Measurements from ENCODE around the gene CYYR1.

Gene CYYR1

DNA sequence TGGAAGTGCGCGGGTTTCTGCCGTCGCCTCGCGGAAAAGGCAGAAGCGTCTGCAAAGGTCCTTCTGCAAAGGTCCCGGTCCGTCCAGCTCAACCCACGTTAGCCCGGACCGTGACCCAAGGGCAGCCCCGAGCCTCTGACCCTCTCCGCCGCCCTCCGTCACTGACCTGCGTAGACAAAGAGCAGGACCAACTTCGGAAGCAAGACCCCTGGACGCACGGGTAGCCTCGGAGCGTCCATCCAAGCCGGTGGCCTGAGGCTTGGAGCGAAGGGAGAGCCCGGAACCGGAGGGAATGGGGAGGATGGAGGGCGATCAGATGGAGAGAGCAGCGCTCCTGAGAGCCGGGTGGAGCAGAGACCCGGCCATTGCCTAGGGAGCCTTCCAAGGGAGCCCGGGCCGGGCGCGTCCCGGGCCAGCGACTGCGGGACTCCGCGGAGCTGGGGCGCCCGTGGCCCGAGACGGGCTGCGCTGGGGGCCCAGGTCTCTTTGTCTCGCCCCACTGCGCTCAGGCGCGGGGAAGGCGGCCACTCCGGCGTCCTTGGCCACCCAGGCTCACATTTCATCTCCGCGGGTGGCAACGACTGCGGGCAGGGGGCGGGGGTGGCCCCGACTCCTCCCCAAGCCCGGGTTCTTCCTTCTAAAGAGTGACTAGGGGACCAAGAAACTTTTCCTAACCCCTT lies at the start of gene CYYR1:
CYYR1 (minus strand) TSS at position 585 of the 680 bp plus-strand sequence; CDS start at position 239, 346 bp downstream.
- DNase-seq: no peak

DNA sequence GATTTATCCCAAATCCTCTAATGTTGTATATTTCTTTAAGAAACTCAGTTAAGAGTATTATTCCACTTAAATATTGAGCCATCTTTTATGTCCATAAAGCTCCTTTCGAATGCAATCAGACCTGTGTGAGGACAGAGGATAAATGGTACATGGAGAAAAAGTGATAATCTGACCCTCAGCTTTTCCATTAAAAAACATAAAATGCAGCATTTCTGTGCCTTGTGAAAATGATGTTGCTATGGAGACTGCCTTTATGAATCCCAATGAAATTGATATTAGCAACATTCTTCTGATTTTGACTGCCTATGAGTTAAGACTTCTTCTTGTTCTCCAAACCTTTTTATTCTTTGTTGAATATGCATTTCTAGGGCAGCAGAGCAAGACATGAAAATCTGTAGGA lies 44.1 kb upstream of the CYYR1 start:
- DNase-seq: no peak

DNA sequence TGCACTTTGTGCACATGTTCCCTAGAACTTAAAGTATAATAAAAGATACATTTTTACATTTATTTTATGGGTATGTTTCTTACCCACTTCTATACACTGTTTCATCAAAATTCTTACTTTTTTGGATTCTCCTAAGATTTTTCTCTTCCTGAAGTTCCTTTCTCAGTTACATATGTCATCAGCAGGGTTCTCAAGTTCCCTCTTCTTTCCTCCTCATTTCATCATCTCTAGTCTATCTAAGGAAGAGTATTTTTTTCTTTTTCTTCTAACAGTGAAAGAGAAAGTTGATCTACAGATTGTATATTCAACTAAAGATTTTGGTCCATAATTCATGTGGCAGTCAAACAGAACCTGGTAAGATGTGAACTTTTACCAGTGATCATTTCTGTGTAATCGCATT lies 41.2 kb upstream of the CYYR1 start:
- DNase-seq: no peak

DNA sequence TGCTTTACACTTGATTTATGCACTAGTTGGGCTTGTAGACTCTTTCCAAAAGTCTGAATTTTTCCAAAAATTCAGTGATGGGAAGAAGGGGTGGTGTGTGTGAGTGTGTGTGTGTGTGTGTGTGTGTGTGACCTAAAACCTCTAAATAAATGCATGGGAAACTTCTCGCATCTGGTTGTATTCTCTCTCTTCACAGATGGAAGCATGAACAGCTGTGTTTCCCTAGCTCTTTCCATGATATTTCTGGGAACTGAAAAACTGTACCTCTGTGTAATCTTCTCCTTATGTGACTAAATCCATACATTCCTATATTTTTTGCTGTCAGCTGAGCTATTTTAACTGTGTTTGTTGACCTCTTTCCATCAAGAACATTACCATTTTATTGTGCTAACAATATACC lies 26.2 kb upstream of the CYYR1 start:
- no peak for DNase-seq

DNA sequence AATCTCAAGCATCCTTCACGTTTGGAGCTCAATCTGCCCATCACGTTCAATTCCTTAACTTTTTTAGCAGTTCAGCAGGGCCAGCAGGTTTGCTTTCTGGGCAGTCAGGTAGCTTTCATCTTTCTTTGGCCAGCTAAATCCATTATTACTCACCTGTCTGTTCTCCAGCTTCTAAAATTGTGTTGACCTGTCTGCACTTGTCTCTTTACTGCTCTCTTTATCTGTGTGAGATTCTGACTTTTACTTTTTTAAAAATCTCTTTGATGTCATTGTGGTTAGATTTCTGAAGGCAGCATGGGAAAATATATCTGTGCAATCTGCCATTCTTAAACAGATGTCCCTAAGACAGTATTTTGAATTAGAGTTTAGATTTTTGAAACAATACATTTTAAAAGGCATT lies 24.9 kb upstream of the CYYR1 start:
- no peak for DNase-seq

DNA sequence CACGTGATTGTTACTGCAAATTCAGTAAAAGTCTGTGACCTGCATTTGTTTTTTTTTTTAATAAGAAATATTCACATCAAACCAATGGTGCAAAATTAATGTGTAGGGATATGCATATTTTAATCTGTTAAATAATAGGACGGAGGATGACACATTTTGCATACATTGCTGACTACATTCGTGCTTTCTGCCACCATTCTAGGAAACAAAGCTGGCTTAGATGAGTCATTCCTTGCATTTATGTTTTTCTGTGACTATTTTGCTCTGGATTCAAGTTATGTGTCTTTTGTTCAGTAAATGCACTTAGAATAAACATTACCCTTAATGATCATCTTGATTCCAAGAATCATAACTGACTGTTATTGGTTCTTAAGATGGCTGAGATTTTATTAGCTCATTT lies 23.9 kb upstream of the CYYR1 start:
- no peak for DNase-seq

DNA sequence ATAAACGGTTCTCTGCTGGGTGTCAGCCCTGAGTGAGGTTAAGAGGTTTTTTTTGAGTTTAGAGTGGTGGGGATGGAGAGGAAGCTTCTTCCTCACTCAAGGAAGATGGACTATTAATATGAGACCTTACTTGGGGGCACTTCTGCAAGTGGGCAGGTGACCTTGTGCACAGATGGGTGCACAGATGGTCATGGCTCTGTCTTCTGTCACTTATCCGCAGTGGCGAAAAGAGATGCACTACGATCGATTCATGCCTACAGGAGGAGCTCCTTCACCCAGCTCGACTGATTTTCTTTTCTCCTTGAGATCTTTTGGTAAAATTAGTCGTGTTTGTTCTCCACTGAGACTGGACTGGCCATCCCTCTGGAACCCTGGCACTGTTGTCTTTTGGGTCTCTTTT lies 22.9 kb upstream of the CYYR1 start:
- no peak for DNase-seq

DNA sequence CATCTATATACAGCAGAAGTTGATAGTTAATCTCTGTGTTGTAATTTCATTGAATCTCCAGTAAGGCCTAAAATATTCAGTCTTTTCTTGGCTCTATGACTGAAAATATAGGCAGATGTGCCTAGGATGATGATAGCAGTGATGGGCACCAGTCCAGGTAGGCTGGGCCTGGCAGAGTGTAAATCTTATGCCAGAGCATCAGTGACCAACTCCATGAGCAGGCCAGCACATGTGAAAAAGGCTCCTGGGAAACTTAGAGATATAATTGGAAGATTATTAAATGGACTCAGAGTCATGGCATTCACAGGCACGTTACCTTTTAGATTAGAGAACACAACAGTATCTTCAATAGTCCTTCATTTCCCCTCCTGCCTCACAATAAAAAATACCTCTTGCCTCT lies 20.7 kb upstream of the CYYR1 start:
- no peak for DNase-seq

DNA sequence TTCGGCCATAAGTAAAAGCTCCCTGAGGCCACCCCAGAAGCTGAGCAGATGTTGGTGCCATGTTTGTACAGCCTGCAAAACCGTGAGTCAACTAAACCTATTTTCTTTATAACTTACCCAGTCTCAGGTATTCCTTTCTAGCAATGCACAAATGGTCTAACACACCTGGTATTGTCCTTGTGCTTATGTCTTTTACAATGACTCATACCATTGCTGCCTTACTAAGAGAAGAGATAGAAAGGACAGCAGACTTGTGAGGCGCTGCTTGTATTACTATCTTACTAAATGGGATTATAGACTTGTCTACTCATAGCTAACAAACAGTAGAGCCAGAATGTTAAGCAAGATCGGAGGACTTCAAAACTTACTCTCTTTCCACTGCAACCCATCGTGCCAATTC lies 18.5 kb upstream of the CYYR1 start:
- DNase-seq: no peak

DNA sequence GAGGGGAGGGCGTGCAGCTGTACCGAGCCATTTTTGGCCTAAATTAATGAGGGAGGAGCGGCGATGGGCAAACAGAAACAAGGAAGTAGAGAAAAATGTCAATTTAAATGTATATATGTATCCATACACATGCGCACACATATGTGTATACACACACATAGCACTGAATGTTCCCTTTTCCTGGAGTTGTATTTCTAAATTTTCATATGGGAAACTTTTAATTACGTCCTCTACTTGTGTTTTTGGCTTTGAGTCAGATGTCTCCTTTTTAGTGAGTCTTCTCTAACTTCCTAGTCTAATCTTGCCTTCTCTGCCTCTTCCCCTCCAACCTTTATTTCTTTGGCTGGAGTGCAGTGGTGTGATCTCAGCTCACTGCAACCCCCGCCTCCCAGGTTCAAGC lies 15.4 kb upstream of the CYYR1 start:
- no peak for DNase-seq

DNA sequence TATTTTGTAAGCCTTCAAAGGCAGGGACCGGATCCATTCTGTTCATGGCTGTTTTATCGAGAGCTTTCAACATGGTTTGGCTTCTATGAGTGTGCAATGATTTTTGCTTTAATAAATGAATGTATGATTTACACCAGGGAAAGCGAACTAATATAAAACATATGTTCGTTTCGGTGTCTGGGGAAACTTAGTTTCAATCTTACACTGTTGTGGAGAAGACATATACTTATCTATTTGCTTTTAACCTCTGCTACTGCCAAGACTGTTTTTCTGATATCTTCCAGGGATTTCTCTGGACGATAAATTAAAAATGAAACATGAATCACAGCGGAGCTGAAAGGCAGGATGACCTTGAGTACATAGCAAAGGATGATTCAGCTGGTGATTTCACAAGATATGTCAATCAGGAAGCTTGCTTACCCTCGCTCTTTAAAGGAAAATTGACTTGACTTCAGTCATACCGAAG lies 14.7 kb upstream of the CYYR1 start:
- no peak for DNase-seq

DNA sequence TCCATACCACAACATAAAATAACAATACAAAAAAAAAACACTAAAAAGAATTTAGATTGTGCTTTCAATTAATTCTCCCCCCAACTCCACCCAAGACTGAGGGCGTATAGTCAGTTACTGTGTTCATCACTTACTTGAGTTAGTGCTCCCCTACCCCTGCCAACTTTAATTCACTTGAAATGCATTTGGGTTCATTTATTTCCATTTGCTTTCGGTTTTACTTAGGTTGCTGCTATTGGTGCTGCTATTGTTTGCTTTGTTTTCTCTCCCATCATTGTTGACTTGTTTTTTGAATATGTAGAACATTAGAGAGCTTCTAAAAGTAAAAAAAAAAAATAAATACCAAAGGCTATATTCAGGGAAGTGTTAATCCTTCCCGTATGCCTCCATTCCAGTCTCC lies 10.7 kb upstream of the CYYR1 start:
- no peak for DNase-seq

DNA sequence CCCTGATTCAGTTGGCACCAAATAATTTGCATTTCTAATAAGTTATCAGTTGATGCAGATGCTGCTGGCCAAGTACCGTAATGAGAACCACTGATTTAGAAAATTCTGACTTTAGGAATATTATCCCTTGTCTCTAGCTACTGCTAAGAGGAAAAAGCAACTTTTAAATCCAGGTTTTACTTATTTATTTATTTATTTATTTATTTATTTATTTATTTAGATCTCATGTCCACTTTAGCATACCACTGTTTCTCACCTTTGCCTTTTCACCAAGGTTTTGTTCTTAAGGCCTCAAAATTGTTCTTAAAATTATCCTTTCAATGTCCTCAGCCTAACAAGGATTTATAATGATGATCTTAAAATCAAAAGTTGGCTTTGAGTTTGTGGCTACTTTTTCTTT lies 8.7 kb upstream of the CYYR1 start:
- DNase-seq: no peak

DNA sequence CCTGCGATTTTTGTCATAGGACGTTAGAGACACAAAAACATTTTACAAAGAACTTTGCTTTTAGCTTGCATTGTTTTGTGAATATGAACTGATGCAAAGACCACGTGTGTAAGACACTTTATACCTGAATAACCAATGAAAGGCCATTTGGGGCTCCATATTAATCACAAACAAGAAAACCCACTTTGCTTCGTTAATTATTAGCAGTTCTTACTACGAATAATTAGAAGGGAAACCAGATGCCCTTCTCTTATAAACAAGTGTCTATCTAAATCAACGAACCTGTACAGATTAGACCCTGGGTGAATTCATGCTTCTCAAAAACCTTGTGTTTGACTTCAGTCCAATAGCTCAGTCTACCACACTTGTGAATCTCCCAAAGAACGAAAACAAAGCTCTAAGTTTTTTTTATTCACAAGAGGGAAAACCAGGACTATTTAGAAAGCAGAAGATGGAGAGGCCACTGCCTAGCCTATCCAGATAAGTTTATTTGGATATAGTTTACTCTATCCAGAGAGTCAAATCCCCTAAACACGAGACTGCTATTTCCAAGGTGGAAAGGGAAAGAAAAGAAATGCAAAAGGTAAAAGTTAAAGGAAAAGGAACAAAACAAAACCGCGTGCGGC lies 897 bp downstream of the CYYR1 start:
- DNase-seq: no peak

DNA sequence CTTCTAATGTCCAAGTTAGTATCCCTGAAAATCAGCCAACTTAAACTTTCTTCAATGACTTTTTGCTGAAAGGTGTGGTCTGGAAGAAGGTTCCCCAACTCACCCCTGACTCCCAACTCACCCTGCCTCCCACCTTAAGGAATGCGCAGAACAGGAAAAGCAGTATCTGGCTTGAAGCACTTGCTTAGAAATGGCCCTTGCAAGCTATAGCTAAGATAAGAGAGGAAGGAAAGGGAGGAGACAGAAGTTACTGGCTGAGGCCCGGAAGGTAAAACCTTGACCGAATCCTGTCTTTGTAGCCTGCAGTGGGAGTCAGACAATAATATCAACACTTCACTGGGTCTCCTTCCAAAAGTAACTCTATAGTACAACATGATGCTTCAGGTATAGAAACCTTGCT lies 2.9 kb downstream of the CYYR1 start:
- DNase-seq: no peak

DNA sequence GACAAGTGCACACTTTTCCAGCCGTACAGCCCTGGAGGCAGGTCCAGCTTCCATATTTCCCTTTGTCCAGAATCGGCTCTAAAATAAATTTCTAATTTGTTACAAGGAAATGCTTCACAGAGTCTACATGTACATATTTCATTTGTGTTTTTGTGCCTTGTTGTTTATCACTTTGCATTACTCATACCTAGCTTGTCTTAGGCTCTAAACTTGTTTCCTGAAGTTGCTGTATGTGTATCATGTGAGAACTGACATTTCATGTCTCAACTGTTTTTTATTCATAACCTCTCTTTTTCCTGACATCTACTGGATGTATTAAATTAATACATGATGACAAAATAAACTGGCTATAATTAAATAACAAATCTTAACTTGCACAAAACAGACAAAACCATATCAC lies 7.5 kb downstream of the CYYR1 start:
- DNase-seq: no peak

DNA sequence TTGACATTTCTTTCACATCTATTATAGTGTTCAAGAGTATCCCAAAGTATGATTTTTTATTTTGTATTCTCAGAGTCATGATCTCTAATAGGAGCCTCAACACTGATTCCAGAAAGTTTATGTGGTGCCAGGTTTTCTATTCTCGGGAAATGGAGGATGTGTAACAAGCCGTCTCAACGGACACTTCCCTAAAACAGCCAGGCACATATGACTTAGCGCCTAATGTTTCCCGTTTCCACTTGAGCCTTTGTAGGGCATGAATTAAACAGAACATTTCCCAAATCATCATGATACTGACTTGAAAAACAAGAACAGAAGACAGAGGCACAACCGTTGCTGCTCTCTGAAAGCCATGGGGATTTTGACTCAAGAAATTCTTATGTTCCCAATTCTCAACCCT lies 8.0 kb downstream of the CYYR1 start:
- no peak for DNase-seq

DNA sequence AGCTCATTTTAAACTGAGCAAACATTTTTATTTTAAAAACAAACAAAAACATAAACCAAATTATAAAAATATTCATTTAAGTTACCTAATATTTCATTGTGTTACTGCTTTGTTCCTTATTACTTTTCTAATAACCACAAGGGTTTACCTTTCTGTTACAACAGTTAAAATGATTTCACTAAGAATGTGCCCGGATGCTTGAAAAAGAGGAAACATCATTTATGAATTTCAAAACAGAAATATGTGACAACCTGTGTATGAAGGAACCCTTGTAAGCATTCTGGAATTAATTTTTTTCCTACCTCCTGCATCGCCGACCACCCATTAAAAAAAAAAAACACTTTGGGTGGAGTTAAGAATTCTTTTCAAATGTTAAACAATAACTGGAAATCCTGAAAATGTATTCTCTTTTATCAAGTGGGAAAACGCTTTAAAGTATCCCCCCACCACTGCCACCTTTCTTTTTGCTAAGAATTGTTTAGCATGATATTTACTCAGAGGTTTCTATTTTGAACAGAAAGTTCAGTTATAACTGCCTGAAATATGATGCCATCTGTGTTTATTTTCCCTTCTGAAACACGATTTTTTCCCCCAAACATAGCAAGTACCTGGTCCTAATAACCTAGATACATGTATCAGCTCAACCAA lies 9.1 kb downstream of the CYYR1 start:
- no peak for DNase-seq

DNA sequence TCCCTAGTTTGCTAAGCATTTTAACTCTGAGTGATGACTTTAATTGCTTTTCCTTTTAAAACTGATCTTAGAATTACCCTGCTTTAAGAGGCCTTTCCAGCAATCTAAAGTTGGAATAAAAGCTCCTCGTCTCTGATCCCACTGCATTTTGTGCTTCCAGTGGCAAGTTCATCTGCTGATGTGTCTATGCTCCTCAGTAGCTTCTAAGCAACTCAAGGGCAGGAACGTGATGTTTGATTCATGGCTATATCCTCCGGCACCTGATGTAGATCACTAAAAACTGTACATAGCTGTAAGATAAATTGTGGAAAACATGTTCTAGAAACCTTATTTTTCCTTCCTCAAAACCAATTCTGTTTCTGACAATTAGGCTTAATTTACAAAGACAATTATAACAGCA lies 12.5 kb downstream of the CYYR1 start:
- no peak for DNase-seq

DNA sequence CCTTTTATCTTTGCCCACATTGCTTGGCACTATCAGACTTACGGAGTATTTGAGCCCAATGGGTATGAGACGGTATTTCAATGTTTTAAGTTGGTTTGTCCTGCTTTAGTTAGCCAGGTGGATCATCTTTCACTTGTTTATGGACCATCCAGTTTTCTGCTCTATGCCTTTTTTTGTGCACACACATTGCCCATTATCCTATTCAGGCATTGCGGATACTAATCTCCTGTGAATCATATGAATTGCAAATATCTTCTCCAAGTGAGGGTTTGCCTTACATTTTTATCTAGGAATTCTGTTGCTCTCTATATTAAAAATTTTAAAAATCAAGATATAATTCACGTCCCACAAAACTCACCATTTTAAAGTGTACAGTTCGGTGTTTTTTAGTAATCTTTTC lies 14.0 kb downstream of the CYYR1 start:
- no peak for DNase-seq

DNA sequence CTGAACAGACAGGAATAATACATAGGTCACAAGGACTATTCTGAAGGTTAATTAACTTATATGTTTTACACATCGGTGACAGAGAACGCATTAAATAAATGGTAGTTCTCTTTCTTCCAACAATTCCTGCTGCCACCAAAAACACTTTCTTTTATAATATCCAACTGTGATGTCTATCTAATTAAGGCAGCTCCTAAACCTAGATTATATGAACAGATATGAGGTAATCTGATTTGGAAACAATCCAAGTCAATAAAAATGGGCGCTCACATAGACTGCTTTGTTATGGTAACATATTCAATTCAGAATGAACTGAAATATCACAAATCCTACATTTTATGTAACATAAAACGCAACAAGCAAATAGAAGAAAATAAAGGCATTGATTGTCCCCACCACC lies 16.0 kb downstream of the CYYR1 start:
- no peak for DNase-seq

DNA sequence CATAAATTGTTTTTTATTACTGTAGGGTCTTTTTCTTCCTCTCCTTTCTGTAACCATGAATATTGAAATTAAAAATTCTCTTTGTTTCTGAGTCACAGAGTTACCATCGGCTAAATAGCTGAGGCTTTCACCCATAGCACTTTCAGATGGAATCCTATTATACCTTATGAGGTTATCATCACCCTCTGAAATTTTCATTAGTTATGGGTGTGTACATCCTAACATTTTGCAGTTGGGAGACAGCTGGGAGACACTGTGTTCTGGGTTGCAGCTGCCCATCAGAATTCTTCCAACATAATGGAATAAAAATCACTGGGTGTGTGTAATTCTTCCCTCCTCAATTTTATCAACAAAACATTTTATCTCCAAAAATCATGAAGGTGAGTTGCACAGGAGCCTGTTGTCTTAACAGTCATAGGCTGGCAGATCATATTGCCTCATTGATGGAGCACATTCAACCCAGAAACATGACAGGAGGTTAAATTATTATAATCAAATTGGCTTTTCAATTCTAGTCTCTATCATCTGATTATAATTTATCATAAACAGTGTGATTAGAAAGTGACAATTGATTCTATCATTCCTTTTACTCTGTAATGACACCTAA lies 17.4 kb downstream of the CYYR1 start:
- DNase-seq: no peak

DNA sequence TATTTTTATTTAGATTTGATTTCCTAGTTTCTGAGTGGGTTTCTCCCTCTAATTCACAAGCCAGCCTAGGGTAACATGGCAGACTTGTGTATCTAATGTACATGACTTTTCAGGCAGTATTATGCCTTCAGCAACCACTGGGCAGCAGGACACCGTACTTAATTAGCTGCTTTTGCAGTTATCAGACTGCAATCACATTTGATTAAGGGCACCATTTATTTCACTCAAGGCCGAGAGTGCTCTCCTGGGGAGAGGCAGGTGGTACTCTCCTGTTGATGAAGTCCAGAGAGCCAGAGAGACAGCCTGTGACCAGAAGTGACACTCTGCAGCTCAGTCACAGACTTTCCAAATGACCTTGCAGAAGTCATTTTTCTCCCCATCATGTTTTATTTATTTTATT lies 18.7 kb downstream of the CYYR1 start:
- DNase-seq: no peak

DNA sequence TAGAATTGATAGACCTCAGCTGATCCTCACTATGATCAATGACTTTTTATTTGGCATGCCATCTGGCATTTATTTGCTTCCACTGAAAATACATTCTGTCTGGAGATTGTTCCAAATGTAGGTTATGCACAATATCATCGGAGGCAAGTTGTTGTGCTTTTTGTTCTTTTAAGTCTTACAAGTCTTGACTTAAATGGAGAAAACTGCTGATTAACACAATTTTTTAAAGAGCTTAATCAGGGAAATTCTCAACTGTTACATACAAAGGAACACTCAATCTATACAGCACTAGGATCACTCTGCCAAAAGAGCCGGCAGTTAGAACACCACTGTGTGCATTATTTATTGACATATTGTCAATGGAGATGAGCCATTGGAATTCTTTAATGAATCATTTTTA lies 19.2 kb downstream of the CYYR1 start:
- DNase-seq: no peak
